Measurements from ENCODE around the gene IQCB1. TPM values are rescaled to one million over a fixed set of nuclear protein-coding genes. Genes with fewer than 3 reads are reported as not detected.

The IQCB1 gene
- total RNA-seq (2022; extraction: Qiagen RNA extraction; ENCODE audit: low read depth), result 9.6 to 13.6 TPM (median 10.2 TPM) in 5 replicates

GRCh38 chr3:121834671-121835464, at the start of gene IQCB1, which contains the start of gene EAF2:
Gene IQCB1, minus strand, starts transcription at chr3:121835060. Its CDS starts 6,100 bp downstream, at chr3:121828960.
Gene EAF2, plus strand, starts transcription at chr3:121835209. Its CDS starts 77 bp downstream, at chr3:121835286.

GRCh38 chr3:121749276-121750086, 85.4 kb downstream of the IQCB1 start, which contains the start of gene GOLGB1:
Gene GOLGB1, minus strand, starts transcription at chr3:121749741. Its CDS starts 18,770 bp downstream, at chr3:121730971.

Other genes with a start within 250 kb of the IQCB1 start
- not detected in 5 replicates for gene FBXO40, start 241.7 kb downstream of the IQCB1 start, total RNA-seq (2022; extraction: Qiagen RNA extraction; ENCODE audit: low read depth)
- 0.11 to 0.19 TPM (median 0.18 TPM) in 3 of 5 replicates, not detected in the others for gene HCLS1, start 174.2 kb downstream of the IQCB1 start, total RNA-seq (2022; extraction: Qiagen RNA extraction; ENCODE audit: low read depth)
- gene GOLGB1, start 85.3 kb downstream of the IQCB1 start, total RNA-seq (2022; extraction: Qiagen RNA extraction; ENCODE audit: low read depth), result 15.6 to 22.1 TPM (median 16.4 TPM) in 5 replicates
- gene EAF2, start 149 bp upstream of the IQCB1 start, total RNA-seq (2022; extraction: Qiagen RNA extraction; ENCODE audit: low read depth), result 1.4 to 2.6 TPM (median 2.1 TPM) in 5 replicates
- 0.02 to 0.95 TPM (median 0.16 TPM) in 4 of 5 replicates, not detected in the other for gene SLC15A2, start 59.3 kb upstream of the IQCB1 start, total RNA-seq (2022; extraction: Qiagen RNA extraction; ENCODE audit: low read depth)
- not detected in 5 replicates for gene ILDR1, start 187.2 kb upstream of the IQCB1 start, total RNA-seq (2022; extraction: Qiagen RNA extraction; ENCODE audit: low read depth)
- gene CD86, start 220.3 kb upstream of the IQCB1 start, total RNA-seq (2022; extraction: Qiagen RNA extraction; ENCODE audit: low read depth), result not detected in 5 replicates